Pancreas (tissue), 10 donors: ENCODE results near the gene HDAC4. TPM values are rescaled to one million over a fixed set of nuclear protein-coding genes. Genes with fewer than 3 reads are reported as not detected.
A peak's percentile ranks its signal among the peaks of the same experiment; 100 is the strongest.

Source experiments
- ATAC-seq, 4 donors: fragments of 200-7000 bp; cut with Tn5 transposase; one replicate each; pipeline versions ENCODE4 v1.8.0 to v1.9.1; 2020; ENCODE audit warnings: mild to moderate bottlenecking in 4 of 4, moderate library complexity in 4 of 4
- DNase-seq, 6 donors: peaks; one replicate each; pipeline ENCODE4 v3.0.0-alpha.2; 2020
- FAIRE-seq: peaks from 2 replicates; lab custom pipeline; 2012; peaks lifted over from hg19 to GRCh38; lab: Jason Lieb, UNC
- H3K27ac ChIP-seq, 4 donors: fragments of 200-600 bp; sonication (generic); 1 replicate in 3 of 4; 2 replicates in 1 of 4; pipeline versions ENCODE4 v1.5.0 to v1.8.0; 2020
- H3K27me3 ChIP-seq, 4 donors: fragments of 200-600 bp; one replicate each; pipeline ENCODE4 v1.8.0; 2021
- H3K36me3 ChIP-seq, 3 donors: fragments of 200-600 bp; sonication (generic) in 1 of 3; one replicate each; pipeline versions ENCODE4 v1.5.0 to v1.8.0; 2020 to 2021
- H3K4me1 ChIP-seq, 3 donors: fragments of 200-600 bp; one replicate each; pipeline ENCODE4 v1.8.0; 2021
- H3K4me3 ChIP-seq, 4 donors: fragments of 200-600 bp; sonication (generic) in 2 of 4; one replicate each; pipeline versions ENCODE4 v1.5.0 to v1.8.0; 2020 to 2021
- H3K9me3 ChIP-seq, 4 donors: fragments of 200-600 bp; one replicate each; pipeline ENCODE4 v1.8.0; 2021
- CTCF ChIP-seq, 4 donors: fragments of 200-600 bp; sonication (generic) in 3 of 4; IDR thresholded peaks; one replicate each; pipeline versions ENCODE4 v1.5.0 to v1.8.0; 2021; ENCODE audit warnings: antibody characterized with exemption in 4 of 4
- WGBS, 2 donors: extraction: QIAGEN DNeasy Blood & Tissue Kit; methylation state at CpG; one replicate each; pipeline ENCODE4 v1.1.7; 2013; 5-methylcytosine and 5-hydroxymethylcytosine counted together
- intact Hi-C, 3 donors: fragments of 100-400 bp; cut with DNase I; formaldehyde crosslinking; loops; one replicate each; pipeline versions ENCODE4 v1.11.1 to v1.14.2; 2022
- polyA plus RNA-seq, 2 donors: library from polyadenylated mRNA; stranded (reverse); fragments of 200-250 nt; gene quantifications; one replicate each; pipeline ENCODE4 v1.2.3, GENCODE V29; 2013
- total RNA-seq, 6 donors: library from RNA; stranded (reverse); fragmentation: NEBNext Ultra II Directional in 4 of 6; extraction: Animal tissue kit (Norgen Biotek cat#: 25700) in 4 of 6; gene quantifications; one replicate each; pipeline versions ENCODE4 v1.2.1 to v1.2.4, GENCODE V29; 2021 to 2023
- donor health status: healthy with polysubstance abuse.
- donor health status: DM: no; HTN: no; CAD: no; lungs with moderate emphysema.
- donor health status: DM: no; HTN: no; CAD: no.
- donor health status: control.
- donor health status: control.
- donor health status: Bipolar disorder and iron deficiency.
- donor health status: DM: yes; HTN: yes; CAD: no.
- donor health status: DM: no; HTN: no; CAD: no.
- donor health status: DM: no; HTN: no; CAD: no.
- donor health status: DM: yes; HTN: yes; CAD: no.

HDAC4 gene
- total and polyA plus RNA-seq, 8 donors = 8.2 to 31.8 (median 16.6) TPM

- Histone ChIP-seq H3K36me3 (no peaks in the 10 kb centered on the region), H3K27me3 (peaks cover 0 to 12% (median 0%) of the 10 kb centered on the region in 4 donors), H3K27ac (no peak overlapping the region), H3K9me3 (no peaks in the 10 kb centered on the region), H3K4me3 (no peak overlapping the region), H3K4me1 (no peaks in the 10 kb centered on the region)
- FAIRE-seq = no peak
- WGBS, 2 donors = 69 to 82% methylated on average over 14 of the region's 14 CpGs
- peak in 1 of 6 donors; percentile 12 for DNase-seq
- intact Hi-C loops = no loop called here
- peak in 1 of 4 donors; percentile 49 for ATAC-seq
- no peak for TF ChIP-seq CTCF (IDR thresholded peaks at IDR 0.05)
Observed at GRCh38 chr2:239443666-239444567, 43.1 kb upstream of the HDAC4 start.

GRCh38 chr2:239443102-239443620 is 42.3 kb upstream of the HDAC4 start:
- intact Hi-C loops = no loop called here
- Histone ChIP-seq H3K4me3 (no peak overlapping the region), H3K4me1 (no peaks in the 10 kb centered on the region), H3K9me3 (no peaks in the 10 kb centered on the region), H3K27me3 (peaks cover 0 to 12% (median 0%) of the 10 kb centered on the region in 4 donors), H3K36me3 (no peaks in the 10 kb centered on the region), H3K27ac (no peak overlapping the region)
- DNase-seq (peak in 1 of 6 donors; percentile 18), ATAC-seq (no peak), FAIRE-seq (no peak)
- WGBS, 2 donors = 83 to 88% methylated on average over 8 of the region's 8 CpGs
- no peak for TF ChIP-seq CTCF (IDR thresholded peaks at IDR 0.05)

GRCh38 chr2:239442192-239442591 is 41.4 kb upstream of the HDAC4 start:
- intact Hi-C loops = no loop called here
- H3K4me1 ChIP-seq = no peaks in the 10 kb centered on the region
- peaks cover 0 to 12% (median 0%) of the 10 kb centered on the region in 4 donors for H3K27me3 ChIP-seq
- ATAC-seq (no peak), FAIRE-seq (no peak), DNase-seq (no peak)
- WGBS, 2 donors = 72 to 80% methylated on average over 7 of the region's 7 CpGs
- no peaks in the 10 kb centered on the region for H3K36me3 ChIP-seq
- no peak overlapping the region for H3K27ac ChIP-seq
- H3K4me3 ChIP-seq = no peak overlapping the region
- no peak for TF ChIP-seq CTCF (IDR thresholded peaks at IDR 0.05)
- H3K9me3 ChIP-seq = no peaks in the 10 kb centered on the region

- no peaks in the 10 kb centered on the region for H3K4me1 ChIP-seq
- peaks cover 0 to 12% (median 0%) of the 10 kb centered on the region in 4 donors for H3K27me3 ChIP-seq
- 46 to 48% methylated on average over 19 of the region's 19 CpGs for WGBS, 2 donors
- ATAC-seq (no peak), DNase-seq (no peak), FAIRE-seq (no peak)
- H3K4me3 ChIP-seq = no peak overlapping the region
- no peaks in the 10 kb centered on the region for H3K9me3 ChIP-seq
- TF ChIP-seq CTCF (IDR thresholded peaks at IDR 0.05) = no peak
- H3K27ac ChIP-seq = no peak overlapping the region
- intact Hi-C loops = no loop called here
- H3K36me3 ChIP-seq = no peaks in the 10 kb centered on the region
Observed at GRCh38 chr2:239441261-239442078, 40.6 kb upstream of the HDAC4 start.
